HUES48 (cell line): ENCODE results near the gene NUP35.
"Not testable (repeated sequence)": the region's sequence is repeated elsewhere in the genome, so short reads cannot be mapped to it uniquely, and the experiment has no call there.

Experiments
- H3K27ac ChIP-seq: one replicate; pipeline ENCODE4 v1.7.0; 2013; ENCODE audit warnings: low read depth, low read length, inconsistent platforms
- H3K27me3 ChIP-seq: 2 replicates; pipeline ENCODE4 v1.6.1; 2013; ENCODE audit warnings: mild to moderate bottlenecking, low read length; ENCODE audit not compliant: control insufficient read depth, insufficient read depth
- H3K36me3 ChIP-seq: 2 replicates; pipeline ENCODE4 v1.6.1; 2013; ENCODE audit warnings: low read length; ENCODE audit not compliant: control insufficient read depth, insufficient read depth
- H3K4me1 ChIP-seq: 2 replicates; pipeline ENCODE4 v1.6.1; 2013; ENCODE audit warnings: mild to moderate bottlenecking, low read length; ENCODE audit not compliant: control insufficient read depth, insufficient read depth
- H3K4me3 ChIP-seq: 2 replicates; pipeline ENCODE4 v1.5.1; 2013; ENCODE audit warnings: mild to moderate bottlenecking, low read depth, low read length
- H3K9ac ChIP-seq: 2 replicates; pipeline ENCODE4 v1.6.1; 2013; ENCODE audit warnings: mild to moderate bottlenecking, low read depth, low read length, moderate library complexity
- H3K9me3 ChIP-seq: 2 replicates; pipeline ENCODE4 v1.6.1; 2013; ENCODE audit warnings: low read length; ENCODE audit not compliant: control insufficient read depth, insufficient read depth

The NUP35 gene

GRCh38 chr2:183134016-183134415 lies 9.8 kb downstream of the NUP35 start:
- Histone ChIP-seq H3K36me3 (peaks cover 84% of the 10 kb centered on the region), H3K4me1 (no peaks in the 10 kb centered on the region)

GRCh38 chr2:183148955-183149354 lies 24.7 kb downstream of the NUP35 start:
- no peak overlapping the region for H3K4me3 ChIP-seq
- peaks cover 67% of the 10 kb centered on the region for H3K36me3 ChIP-seq
- H3K27ac ChIP-seq, result no peak overlapping the region
- H3K27me3 ChIP-seq, result no peaks in the 10 kb centered on the region
- peaks cover 24% of the 10 kb centered on the region for H3K4me1 ChIP-seq
- peaks cover 9% of the 10 kb centered on the region; the same call in 1 of the 2 replicates for H3K9me3 ChIP-seq
- H3K9ac ChIP-seq, result no peak overlapping the region

More at GRCh38 chr2:183134016-183134415, 9.8 kb downstream of the NUP35 start:
- Histone ChIP-seq H3K27me3 (no peaks in the 10 kb centered on the region), H3K9ac (no peak overlapping the region), H3K9me3 (no peaks in the 10 kb centered on the region), H3K27ac (no peak overlapping the region), H3K4me3 (no peak overlapping the region)

DNA sequence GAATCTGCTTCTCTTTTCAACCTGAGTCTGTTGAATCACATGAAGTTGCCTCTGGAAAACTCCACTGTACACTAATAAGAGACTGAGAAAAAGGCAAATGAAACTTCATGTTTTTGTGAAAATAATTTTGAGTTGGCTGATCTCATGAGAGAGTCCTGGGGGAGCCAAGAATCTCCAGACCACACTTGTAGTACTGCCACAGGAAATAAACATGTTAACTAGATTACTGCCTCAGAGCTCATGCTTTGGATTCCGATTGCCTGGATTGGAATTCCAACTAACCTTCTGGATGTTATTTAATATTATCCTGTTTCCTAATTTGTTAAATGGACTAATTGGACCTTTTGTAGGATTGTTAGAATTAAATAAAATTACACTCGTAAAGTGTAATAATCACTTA lies 25.2 kb downstream of the NUP35 start:
- Histone ChIP-seq H3K9ac (no peak overlapping the region), H3K36me3 (peaks cover 64% of the 10 kb centered on the region), H3K9me3 (peaks cover 9% of the 10 kb centered on the region; the same call in 1 of the 2 replicates), H3K4me3 (no peak overlapping the region), H3K27ac (peak overlapping the region; percentile 55), H3K27me3 (no peaks in the 10 kb centered on the region), H3K4me1 (peaks cover 24% of the 10 kb centered on the region)

- H3K36me3 ChIP-seq, result peaks cover 64% of the 10 kb centered on the region
- H3K27ac ChIP-seq, H3K9me3 ChIP-seq, H3K4me3 ChIP-seq, H3K27me3 ChIP-seq, H3K9ac ChIP-seq: not testable (repeated sequence)
- peaks cover 25% of the 10 kb centered on the region for H3K4me1 ChIP-seq
These were observed 28.0 kb downstream of the NUP35 start for GRCh38 chr2:183152280-183152679.

DNA sequence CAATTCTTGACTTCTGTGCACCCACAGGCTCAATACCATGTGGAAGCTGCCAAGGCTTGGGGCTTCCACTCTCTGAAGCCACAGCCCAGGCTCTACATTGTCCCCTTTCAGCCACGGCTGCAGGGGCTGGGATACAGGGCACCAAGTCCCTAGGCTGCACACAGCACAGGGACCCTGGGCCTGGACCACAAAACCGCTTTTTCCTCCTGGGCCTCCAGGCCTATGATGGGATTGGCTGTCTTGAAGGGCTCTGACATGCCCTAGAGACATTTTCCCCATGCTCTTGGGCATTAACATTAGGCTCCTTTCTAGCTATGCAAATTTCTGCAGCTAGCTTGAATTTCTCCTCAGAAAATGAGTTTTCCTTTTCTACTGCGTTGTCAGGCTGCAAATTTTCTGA lies 29.7 kb downstream of the NUP35 start:
- Histone ChIP-seq H3K27me3 (no peaks in the 10 kb centered on the region), H3K4me1 (peaks cover 23% of the 10 kb centered on the region), H3K9ac (no peak overlapping the region), H3K27ac (no peak overlapping the region), H3K4me3 (no peak overlapping the region), H3K9me3 (peaks cover 9% of the 10 kb centered on the region; the same call in 1 of the 2 replicates), H3K36me3 (peaks cover 77% of the 10 kb centered on the region)

- not testable (repeated sequence) for H3K27me3 ChIP-seq, H3K4me3 ChIP-seq, H3K9ac ChIP-seq, H3K9me3 ChIP-seq, H3K27ac ChIP-seq
- Histone ChIP-seq H3K36me3 (peaks cover 77% of the 10 kb centered on the region), H3K4me1 (peaks cover 24% of the 10 kb centered on the region)
These were observed 30.5 kb downstream of the NUP35 start for GRCh38 chr2:183154772-183155171.

DNA sequence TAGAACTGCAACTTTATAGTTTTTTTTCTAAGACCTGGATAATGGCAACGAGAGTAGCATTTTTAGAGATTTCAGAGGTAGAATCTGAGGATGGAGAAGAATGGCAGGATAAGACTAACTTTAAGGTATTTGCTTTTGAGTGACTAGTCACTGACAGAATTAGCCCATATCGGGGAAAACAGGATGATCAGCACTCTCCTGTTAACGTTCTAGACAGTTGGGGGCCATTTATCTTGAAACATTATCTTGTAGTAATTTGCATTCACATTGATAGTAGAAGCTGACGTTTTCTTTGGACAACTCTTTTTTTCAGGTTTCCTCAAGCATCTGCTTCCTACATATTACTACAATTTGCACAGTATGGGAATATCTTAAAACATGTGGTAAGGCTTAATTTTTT lies 32.9 kb downstream of the NUP35 start:
- Histone ChIP-seq H3K9ac (no peak overlapping the region), H3K36me3 (peaks cover 78% of the 10 kb centered on the region), H3K27ac (no peak overlapping the region), H3K4me3 (no peak overlapping the region), H3K9me3 (peaks cover 9% of the 10 kb centered on the region; the same call in 1 of the 2 replicates), H3K4me1 (peaks cover 29% of the 10 kb centered on the region), H3K27me3 (no peaks in the 10 kb centered on the region)

DNA sequence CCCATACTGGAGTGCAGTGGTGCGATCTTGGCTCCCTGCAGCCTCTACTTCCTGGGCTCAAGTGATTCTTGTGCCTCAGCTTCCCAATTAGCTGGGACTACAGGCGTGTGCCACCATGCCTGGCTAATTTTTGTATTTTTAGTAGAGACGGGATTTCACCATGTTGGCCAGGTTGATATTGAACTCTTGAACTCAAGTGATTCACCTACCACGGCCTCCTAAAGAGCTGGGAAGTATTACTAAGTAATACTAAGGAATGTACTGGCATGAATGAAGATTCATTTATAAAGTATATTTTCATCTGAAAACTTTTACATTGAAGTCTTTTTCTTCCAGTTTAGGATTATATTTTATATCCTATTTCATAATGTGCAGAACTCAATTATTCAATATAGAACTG lies 38.1 kb downstream of the NUP35 start:
- Histone ChIP-seq H3K4me1 (peaks cover 25% of the 10 kb centered on the region), H3K4me3 (no peak overlapping the region), H3K9ac (no peak overlapping the region), H3K27me3 (no peaks in the 10 kb centered on the region), H3K27ac (no peak overlapping the region), H3K9me3 (no peaks in the 10 kb centered on the region), H3K36me3 (peaks cover 71% of the 10 kb centered on the region)

- peaks cover 12% of the 10 kb centered on the region for H3K4me1 ChIP-seq
- peaks cover 56% of the 10 kb centered on the region for H3K36me3 ChIP-seq
- no peak overlapping the region for H3K4me3 ChIP-seq
- no peaks in the 10 kb centered on the region for H3K27me3 ChIP-seq
- H3K9me3 ChIP-seq, result no peaks in the 10 kb centered on the region
- no peak overlapping the region for H3K9ac ChIP-seq
- H3K27ac ChIP-seq, result no peak overlapping the region
These were observed 39.8 kb downstream of the NUP35 start for GRCh38 chr2:183163821-183164649.

DNA sequence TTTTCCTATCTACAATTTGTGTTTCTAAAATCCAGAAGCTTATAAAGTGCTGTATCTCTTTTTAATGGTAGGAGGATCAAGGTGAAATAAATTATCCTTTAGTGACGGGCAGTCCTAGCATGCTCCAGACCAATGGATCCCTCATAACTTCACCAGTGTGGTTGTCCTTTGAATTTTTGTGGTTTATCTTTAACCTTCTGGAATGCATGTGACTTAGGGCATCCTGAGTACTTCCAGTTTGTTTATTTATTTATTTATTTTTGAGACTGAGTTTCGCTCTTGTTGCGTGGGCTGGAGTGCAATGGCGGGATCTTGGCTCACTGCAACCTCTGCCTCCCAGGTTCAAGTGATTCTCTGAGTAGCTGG lies 40.4 kb downstream of the NUP35 start:
- Histone ChIP-seq H3K27me3 (no peaks in the 10 kb centered on the region), H3K4me1 (peaks cover 6% of the 10 kb centered on the region), H3K36me3 (peaks cover 50% of the 10 kb centered on the region), H3K9ac (no peak overlapping the region), H3K4me3 (no peak overlapping the region), H3K9me3 (no peaks in the 10 kb centered on the region), H3K27ac (no peak overlapping the region)

- H3K9me3 ChIP-seq, result no peaks in the 10 kb centered on the region
- peaks cover 35% of the 10 kb centered on the region for H3K36me3 ChIP-seq
- H3K4me1 ChIP-seq, result no peaks in the 10 kb centered on the region
These were observed 42.0 kb downstream of the NUP35 start for GRCh38 chr2:183166210-183166609.

More at GRCh38 chr2:183166210-183166609, 42.0 kb downstream of the NUP35 start:
- Histone ChIP-seq H3K27ac (no peak overlapping the region), H3K4me3 (no peak overlapping the region), H3K27me3 (no peaks in the 10 kb centered on the region), H3K9ac (no peak overlapping the region)
